GM20000 (cell line): ENCODE measurements around the gene ZSCAN5C.

Experiments used
- DNase-seq: peaks from one replicate; pipeline ENCODE4 v3.0.0; 2012; ENCODE audit warnings: low spot score
- CTCF ChIP-seq: IDR thresholded peaks from 2 replicates; pipeline ENCODE4 v1.5.1; 2012; ENCODE audit warnings: mild to moderate bottlenecking, control low read depth; ENCODE audit errors: extremely low read depth, missing control alignments

The ZSCAN5C gene

GRCh38 chr19:56159622-56160271 lies 42.3 kb upstream of the ZSCAN5C start:
- DNase-seq = no peak
- TF ChIP-seq CTCF = no peak

GRCh38 chr19:56161534-56161933 lies 40.5 kb upstream of the ZSCAN5C start:
- TF ChIP-seq CTCF = no peak
- no peak for DNase-seq

GRCh38 chr19:56162258-56162657 lies 39.8 kb upstream of the ZSCAN5C start:
- TF ChIP-seq CTCF = no peak
- no peak for DNase-seq

GRCh38 chr19:56163097-56163496 lies 39.0 kb upstream of the ZSCAN5C start:
- DNase-seq = no peak
- no peak for TF ChIP-seq CTCF

- no peak for DNase-seq
- TF ChIP-seq CTCF = no peak
Observed at GRCh38 chr19:56167064-56167578, 35.0 kb upstream of the ZSCAN5C start.

GRCh38 chr19:56170261-56170660 lies 31.8 kb upstream of the ZSCAN5C start:
- DNase-seq = no peak
- TF ChIP-seq CTCF = no peak

GRCh38 chr19:56174086-56174485 lies 28.0 kb upstream of the ZSCAN5C start:
- no peak for DNase-seq
- no peak for TF ChIP-seq CTCF
